Measurements from ENCODE around the gene ACTN3. TPM values are rescaled to one million over a fixed set of nuclear protein-coding genes. Genes with fewer than 3 reads are reported as not detected.
"Not testable (repeated sequence)": the region's sequence is repeated elsewhere in the genome, so short reads cannot be mapped to it uniquely, and the experiment has no call there.

Gene ACTN3
- total RNA-seq, 1 experiment from 2014 or later: not detected

- DNase-seq (ENCODE audit: low read depth, low spot score); in situ Hi-C loops (cut with HindIII; ENCODE audit: low pct_unique_long_range_greater_than_20kb, low sequenced_read_pairs): not testable (repeated sequence)
Measured at GRCh38 chr11:66582565-66583147, 36.0 kb downstream of the ACTN3 start.

GRCh38 chr11:66585447-66585846 is 38.7 kb downstream of the ACTN3 start:
- DNase-seq (ENCODE audit: low read depth, low spot score); in situ Hi-C loops (cut with HindIII; ENCODE audit: low pct_unique_long_range_greater_than_20kb, low sequenced_read_pairs): not testable (repeated sequence)

- DNase-seq (ENCODE audit: low read depth, low spot score): no peak
- in situ Hi-C loops (cut with HindIII; ENCODE audit: low pct_unique_long_range_greater_than_20kb, low sequenced_read_pairs): no loop called here
Measured at GRCh38 chr11:66586136-66586535, 39.4 kb downstream of the ACTN3 start.

- DNase-seq (ENCODE audit: low read depth, low spot score); in situ Hi-C loops (cut with HindIII; ENCODE audit: low pct_unique_long_range_greater_than_20kb, low sequenced_read_pairs): not testable (repeated sequence)
Measured at GRCh38 chr11:66589315-66589714, 42.6 kb downstream of the ACTN3 start.

GRCh38 chr11:66589996-66590675 is 43.4 kb downstream of the ACTN3 start:
- DNase-seq (ENCODE audit: low read depth, low spot score): no peak
- in situ Hi-C loops (cut with HindIII; ENCODE audit: low pct_unique_long_range_greater_than_20kb, low sequenced_read_pairs): no loop called here

GRCh38 chr11:66591175-66591574 is 44.5 kb downstream of the ACTN3 start:
- DNase-seq (ENCODE audit: low read depth, low spot score): no peak
- in situ Hi-C loops (cut with HindIII; ENCODE audit: low pct_unique_long_range_greater_than_20kb, low sequenced_read_pairs): no loop called here

- DNase-seq (ENCODE audit: low read depth, low spot score): peak; percentile 92
- in situ Hi-C loops (cut with HindIII; ENCODE audit: low pct_unique_long_range_greater_than_20kb, low sequenced_read_pairs): no loop called here
Measured at GRCh38 chr11:66592457-66593302, 46.0 kb downstream of the ACTN3 start, which contains the start of the genes CCDC87 and CCS. CCDC87 (minus strand) TSS chr11:66593063; CDS start chr11:66593015, 48 bp downstream. CCS (plus strand) TSS chr11:66593185; CDS start chr11:66593262, 77 bp downstream.

- DNase-seq (ENCODE audit: low read depth, low spot score): no peak
- in situ Hi-C loops (cut with HindIII; ENCODE audit: low pct_unique_long_range_greater_than_20kb, low sequenced_read_pairs): no loop called here
Measured at GRCh38 chr11:66593303-66593635, 46.6 kb downstream of the ACTN3 start.

- no peak for DNase-seq (ENCODE audit: low read depth, low spot score)
- in situ Hi-C loops (cut with HindIII; ENCODE audit: low pct_unique_long_range_greater_than_20kb, low sequenced_read_pairs): no loop called here
Measured at GRCh38 chr11:66593650-66594049, 46.9 kb downstream of the ACTN3 start.

- in situ Hi-C loops (cut with HindIII; ENCODE audit: low pct_unique_long_range_greater_than_20kb, low sequenced_read_pairs): no loop called here
- peak; percentile 18 for DNase-seq (ENCODE audit: low read depth, low spot score)
Measured at GRCh38 chr11:66595245-66595904, 48.7 kb downstream of the ACTN3 start.

- DNase-seq (ENCODE audit: low read depth, low spot score): no peak
- in situ Hi-C loops (cut with HindIII; ENCODE audit: low pct_unique_long_range_greater_than_20kb, low sequenced_read_pairs): no loop called here
Measured at GRCh38 chr11:66598993-66599392, 52.3 kb downstream of the ACTN3 start.

- in situ Hi-C loops (cut with HindIII; ENCODE audit: low pct_unique_long_range_greater_than_20kb, low sequenced_read_pairs): no loop called here
- no peak for DNase-seq (ENCODE audit: low read depth, low spot score)
Measured at GRCh38 chr11:66600219-66600618, 53.5 kb downstream of the ACTN3 start.

GRCh38 chr11:66600631-66601233 is 54.0 kb downstream of the ACTN3 start:
- in situ Hi-C loops (cut with HindIII; ENCODE audit: low pct_unique_long_range_greater_than_20kb, low sequenced_read_pairs): no loop called here
- DNase-seq (ENCODE audit: low read depth, low spot score): no peak

GRCh38 chr11:66603072-66603471 is 56.4 kb downstream of the ACTN3 start:
- in situ Hi-C loops (cut with HindIII; ENCODE audit: low pct_unique_long_range_greater_than_20kb, low sequenced_read_pairs): no loop called here
- DNase-seq (ENCODE audit: low read depth, low spot score): no peak

GRCh38 chr11:66604155-66604554 is 57.5 kb downstream of the ACTN3 start:
- DNase-seq (ENCODE audit: low read depth, low spot score): no peak
- in situ Hi-C loops (cut with HindIII; ENCODE audit: low pct_unique_long_range_greater_than_20kb, low sequenced_read_pairs): no loop called here

GRCh38 chr11:66606608-66607007 is 59.9 kb downstream of the ACTN3 start:
- DNase-seq (ENCODE audit: low read depth, low spot score); in situ Hi-C loops (cut with HindIII; ENCODE audit: low pct_unique_long_range_greater_than_20kb, low sequenced_read_pairs): not testable (repeated sequence)

GRCh38 chr11:66607126-66607834 is 60.6 kb downstream of the ACTN3 start:
- in situ Hi-C loops (cut with HindIII; ENCODE audit: low pct_unique_long_range_greater_than_20kb, low sequenced_read_pairs): no loop called here
- DNase-seq (ENCODE audit: low read depth, low spot score): no peak

Measured in SK-MEL-5 (cell line).